ENCODE data around the gene ZNF750.

Gene ZNF750

GRCh38 chr17:82851381-82851780 lies 11.6 kb upstream of the ZNF750 start:
- TF ChIP-seq SIN3A (IDR thresholded peaks at IDR 0.05; ENCODE audit: borderline replicate concordance, insufficient read depth, low read length) (no peak), FOXP2 (optimal IDR thresholded peaks at IDR 0.05; ENCODE audit: borderline replicate concordance, extremely low read depth, extremely low read length, insufficient read depth) (no peak), TAF1 (IDR thresholded peaks at IDR 0.05; ENCODE audit: borderline replicate concordance, insufficient read depth, low read length) (no peak), REST (IDR thresholded peaks at IDR 0.05; ENCODE audit: insufficient read depth in 1 of 2, low read depth in 2 of 2, low read length in 2 of 2) (no peak), POLR2AphosphoS5 (IDR thresholded peaks at IDR 0.05; ENCODE audit: low read depth, low read length) (no peak; the same call in 1 of the 2 replicates)

GRCh38 chr17:82849076-82849945 lies 9.5 kb upstream of the ZNF750 start:
- no peak for TF ChIP-seq POLR2AphosphoS5 (IDR thresholded peaks at IDR 0.05; ENCODE audit: low read depth, low read length)
- TF ChIP-seq FOXP2 (optimal IDR thresholded peaks at IDR 0.05; ENCODE audit: borderline replicate concordance, extremely low read depth, extremely low read length, insufficient read depth): no peak
- no peak for TF ChIP-seq REST (IDR thresholded peaks at IDR 0.05; ENCODE audit: insufficient read depth in 1 of 2, low read depth in 2 of 2, low read length in 2 of 2)
- no peak for TF ChIP-seq TAF1 (IDR thresholded peaks at IDR 0.05; ENCODE audit: borderline replicate concordance, insufficient read depth, low read length)
- no peak for TF ChIP-seq SIN3A (IDR thresholded peaks at IDR 0.05; ENCODE audit: borderline replicate concordance, insufficient read depth, low read length)

GRCh38 chr17:82848022-82848592 lies 8.3 kb upstream of the ZNF750 start:
- TF ChIP-seq REST (IDR thresholded peaks at IDR 0.05; ENCODE audit: insufficient read depth in 1 of 2, low read depth in 2 of 2, low read length in 2 of 2) (no peak), POLR2AphosphoS5 (IDR thresholded peaks at IDR 0.05; ENCODE audit: low read depth, low read length) (no peak)

GRCh38 chr17:82846061-82846691 lies 6.4 kb upstream of the ZNF750 start:
- TF ChIP-seq FOXP2 (optimal IDR thresholded peaks at IDR 0.05; ENCODE audit: borderline replicate concordance, extremely low read depth, extremely low read length, insufficient read depth) (peak; percentile 70), TAF1 (IDR thresholded peaks at IDR 0.05; ENCODE audit: borderline replicate concordance, insufficient read depth, low read length) (0 out of 2 replicates have a peak, but pooled peaks have one; percentile 12), POLR2AphosphoS5 (IDR thresholded peaks at IDR 0.05; ENCODE audit: low read depth, low read length) (no peak; the same call in 1 of the 2 replicates)

- TF ChIP-seq TAF1 (IDR thresholded peaks at IDR 0.05; ENCODE audit: borderline replicate concordance, insufficient read depth, low read length): peak; percentile 94; the same call in 1 of the 2 replicates
- TF ChIP-seq FOXP2 (optimal IDR thresholded peaks at IDR 0.05; ENCODE audit: borderline replicate concordance, extremely low read depth, extremely low read length, insufficient read depth): peak; percentile 50
- peak; percentile 93 for TF ChIP-seq POLR2AphosphoS5 (IDR thresholded peaks at IDR 0.05; ENCODE audit: low read depth, low read length)
- TF ChIP-seq SIN3A (IDR thresholded peaks at IDR 0.05; ENCODE audit: borderline replicate concordance, insufficient read depth, low read length): peak; percentile 40; the same call in 1 of the 2 replicates
- peak in 1 of 2 experiments; percentile 56; a peak in 2 of 4 replicates for TF ChIP-seq REST (IDR thresholded peaks at IDR 0.05; ENCODE audit: insufficient read depth in 1 of 2, low read depth in 2 of 2, low read length in 2 of 2)
Observed at GRCh38 chr17:82845163-82845807, 5.5 kb upstream of the ZNF750 start.
